ENCODE results near the gene OBSL1. TPM values are rescaled to one million over a fixed set of nuclear protein-coding genes. Genes with fewer than 3 reads are reported as not detected.

OBSL1 gene
- total and polyA plus RNA-seq, 2 donors (not counting 1 experiment from before 2014, with no cell fraction given) = not detected

- Mint-ChIP-seq H3K27ac (no peak overlapping the region), H3K4me1 (peaks cover 13% of the 10 kb centered on the region), H3K27me3 (peaks cover 28% of the 10 kb centered on the region), H3K9me3 (ENCODE audit: insufficient read depth) (no peaks in the 10 kb centered on the region), H3K4me3 (no peak overlapping the region)
- 93% methylated on average over 2 of the region's 2 CpGs for WGBS (ENCODE audit: insufficient coverage)
- DNase-seq (no peak), ATAC-seq (ENCODE audit: low read depth) (no peak)
- CTCF ChIA-PET = no interaction called here
- H3K9ac ChIP-seq (ENCODE audit: low read length) = no peak overlapping the region
- H3K4me1 ChIP-seq (ENCODE audit: control insufficient read depth in 2 of 2, insufficient read depth in 2 of 2, low read length in 2 of 2) = peaks cover 6 to 8% of the 10 kb centered on the region in 2 donors
- POLR2A ChIA-PET = no interaction called here
- no peaks in the 10 kb centered on the region for H3K36me3 ChIP-seq (replicated peaks in 1 of 2; ENCODE audit: control extremely low read depth in 1 of 2, control insufficient read depth in 1 of 2, extremely low read depth in 1 of 2, insufficient read depth in 2 of 2, low read length in 1 of 2)
- H2AFZ ChIP-seq (ENCODE audit: insufficient read depth, low read depth, low read length, poor library complexity, severe bottlenecking) = no peak overlapping the region
- TF ChIP-seq CTCF (IDR thresholded peaks at IDR 0.05) (no peak), EZH2 (IDR thresholded peaks at IDR 0.05; ENCODE audit: borderline replicate concordance, insufficient read depth, low read depth, low read length, poor library complexity, severe bottlenecking) (no peak)
- intact Hi-C loops (cut with micrococcal nuclease) = loop anchor here (10.0 kb wide), 1 partner anchor 318 kb away; the partner anchor contains the start of gene DNAJB2
- no peak overlapping the region for H3K27ac ChIP-seq (ENCODE audit: low read length in 2 of 2)
- H3K27me3 ChIP-seq (replicated peaks in 1 of 4; ENCODE audit: control extremely low read depth in 1 of 4, control insufficient read depth in 3 of 4, insufficient read depth in 4 of 4, low read length in 3 of 4) = peaks cover 0 to 13% (median 2%) of the 10 kb centered on the region in 4 experiments
- H4K20me1 ChIP-seq (ENCODE audit: control insufficient read depth, insufficient read depth, low read length, poor library complexity, severe bottlenecking) = no peaks in the 10 kb centered on the region
- H3K4me2 ChIP-seq (replicated peaks; ENCODE audit: low read depth, low read length, poor library complexity, severe bottlenecking) = no peak overlapping the region
- H3K9me3 ChIP-seq (ENCODE audit: control extremely low read depth in 1 of 3, control insufficient read depth in 2 of 3, insufficient read depth in 1 of 3, low read length in 2 of 3) = no peaks in the 10 kb centered on the region
- H3K4me3 ChIP-seq (ENCODE audit: control extremely low read depth in 1 of 5, extremely low read depth in 1 of 5, insufficient read depth in 1 of 5, low read depth in 2 of 5, low read length in 4 of 5) = no peak overlapping the region
- peaks cover under 1% of the 10 kb centered on the region for H3K79me2 ChIP-seq (ENCODE audit: control insufficient read depth, insufficient read depth, low read length)
Measured at GRCh38 chr2:219593154-219593553, 21.8 kb upstream of the OBSL1 start.

- no peak for DNase-seq
- no peak for ATAC-seq (ENCODE audit: low read depth)
- H3K27me3 Mint-ChIP-seq = peaks cover 29% of the 10 kb centered on the region
- ChIA-PET CTCF (no interaction called here), POLR2A (no interaction called here)
- H3K4me1 Mint-ChIP-seq = peaks cover 10% of the 10 kb centered on the region
- Histone ChIP-seq H3K27ac (ENCODE audit: low read length in 2 of 2) (no peak overlapping the region), H2AFZ (ENCODE audit: insufficient read depth, low read depth, low read length, poor library complexity, severe bottlenecking) (no peak overlapping the region), H3K9ac (ENCODE audit: low read length) (no peak overlapping the region), H3K4me1 (ENCODE audit: control insufficient read depth in 2 of 2, insufficient read depth in 2 of 2, low read length in 2 of 2) (peaks cover 5 to 6% of the 10 kb centered on the region in 2 donors), H3K9me3 (ENCODE audit: control extremely low read depth in 1 of 3, control insufficient read depth in 2 of 3, insufficient read depth in 1 of 3, low read length in 2 of 3) (no peaks in the 10 kb centered on the region), H3K27me3 (replicated peaks in 1 of 4; ENCODE audit: control extremely low read depth in 1 of 4, control insufficient read depth in 3 of 4, insufficient read depth in 4 of 4, low read length in 3 of 4) (peaks cover 0 to 13% (median 2%) of the 10 kb centered on the region in 4 experiments), H4K20me1 (ENCODE audit: control insufficient read depth, insufficient read depth, low read length, poor library complexity, severe bottlenecking) (no peaks in the 10 kb centered on the region), H3K36me3 (replicated peaks in 1 of 2; ENCODE audit: control extremely low read depth in 1 of 2, control insufficient read depth in 1 of 2, extremely low read depth in 1 of 2, insufficient read depth in 2 of 2, low read length in 1 of 2) (no peaks in the 10 kb centered on the region), H3K4me2 (replicated peaks; ENCODE audit: low read depth, low read length, poor library complexity, severe bottlenecking) (no peak overlapping the region), H3K79me2 (ENCODE audit: control insufficient read depth, insufficient read depth, low read length) (no peaks in the 10 kb centered on the region), H3K4me3 (ENCODE audit: control extremely low read depth in 1 of 5, extremely low read depth in 1 of 5, insufficient read depth in 1 of 5, low read depth in 2 of 5, low read length in 4 of 5) (no peak overlapping the region)
- H3K4me3 Mint-ChIP-seq = no peak overlapping the region
- 100% methylated on average over 2 of the region's 6 CpGs for WGBS (ENCODE audit: insufficient coverage)
- no peaks in the 10 kb centered on the region for H3K9me3 Mint-ChIP-seq (ENCODE audit: insufficient read depth)
- intact Hi-C loops (cut with micrococcal nuclease) = loop anchor here (10.0 kb wide), 1 partner anchor 318 kb away; the partner anchor contains the start of gene DNAJB2
- TF ChIP-seq CTCF (IDR thresholded peaks at IDR 0.05) = no peak
- TF ChIP-seq EZH2 (IDR thresholded peaks at IDR 0.05; ENCODE audit: borderline replicate concordance, insufficient read depth, low read depth, low read length, poor library complexity, severe bottlenecking) = no peak
- no peak overlapping the region for H3K27ac Mint-ChIP-seq
Measured at GRCh38 chr2:219592736-219593135, 21.4 kb upstream of the OBSL1 start.
